NCI-H446 (cell line): ENCODE measurements around the gene SP1.

ENCODE experiments used
- DNase-seq, 2 experiments: peaks; one replicate each; lab custom pipeline; 2025; lab: John Stamatoyannopoulos, UW

The SP1 gene

DNA sequence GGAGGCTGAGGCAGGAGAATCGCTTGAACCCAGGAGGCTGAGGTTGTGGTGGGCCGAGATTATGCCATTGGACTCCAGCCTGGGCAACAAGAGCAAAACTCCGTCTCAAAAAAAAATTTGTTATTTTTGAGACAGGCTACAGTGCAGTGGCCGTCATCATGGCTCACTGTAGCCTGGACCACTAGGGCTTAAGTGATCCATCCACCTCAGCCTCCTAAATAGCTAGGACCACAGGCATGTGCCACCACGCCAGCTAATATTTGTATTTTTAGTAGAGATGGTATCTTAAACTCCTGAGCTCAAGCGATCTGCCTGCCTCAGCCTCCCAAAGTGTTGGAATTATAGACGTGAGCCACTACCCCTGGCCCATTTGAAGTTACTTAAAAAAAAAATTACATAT, 71.0 kb downstream of the SP1 start:
- DNase-seq = no peak

DNA sequence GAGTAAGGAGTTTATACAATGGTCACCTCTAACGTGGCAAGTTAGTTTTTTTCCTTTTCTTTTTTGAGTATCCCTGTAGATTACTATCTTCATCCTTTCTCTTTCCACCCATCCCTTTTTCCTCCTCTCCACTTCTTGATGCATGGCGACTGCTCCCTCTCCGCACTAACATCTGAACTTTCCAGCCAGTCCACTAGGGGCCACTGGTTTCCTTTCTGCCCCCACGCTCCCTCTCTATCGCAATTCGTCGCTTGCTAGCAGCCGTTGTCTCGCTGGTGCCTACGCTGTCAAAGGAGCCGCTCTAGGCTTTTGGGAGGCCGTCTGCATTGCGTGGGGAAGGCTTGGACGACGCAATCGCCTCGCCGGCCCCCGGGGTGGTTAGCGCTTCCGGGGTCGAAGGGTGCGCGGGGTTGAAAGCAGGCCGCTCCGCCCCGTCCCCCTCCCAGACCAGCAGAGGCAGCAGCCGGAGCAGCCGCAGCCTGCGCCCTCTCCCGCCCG, 71.7 kb downstream of the SP1 start, which contains the start of gene PCBP2:
Gene PCBP2, plus strand, starts transcription at position 442 of the 498 bp plus-strand sequence. CDS start 2,699 bp downstream, outside the sequence.
- peak; percentile 97 to 99 for DNase-seq

DNA sequence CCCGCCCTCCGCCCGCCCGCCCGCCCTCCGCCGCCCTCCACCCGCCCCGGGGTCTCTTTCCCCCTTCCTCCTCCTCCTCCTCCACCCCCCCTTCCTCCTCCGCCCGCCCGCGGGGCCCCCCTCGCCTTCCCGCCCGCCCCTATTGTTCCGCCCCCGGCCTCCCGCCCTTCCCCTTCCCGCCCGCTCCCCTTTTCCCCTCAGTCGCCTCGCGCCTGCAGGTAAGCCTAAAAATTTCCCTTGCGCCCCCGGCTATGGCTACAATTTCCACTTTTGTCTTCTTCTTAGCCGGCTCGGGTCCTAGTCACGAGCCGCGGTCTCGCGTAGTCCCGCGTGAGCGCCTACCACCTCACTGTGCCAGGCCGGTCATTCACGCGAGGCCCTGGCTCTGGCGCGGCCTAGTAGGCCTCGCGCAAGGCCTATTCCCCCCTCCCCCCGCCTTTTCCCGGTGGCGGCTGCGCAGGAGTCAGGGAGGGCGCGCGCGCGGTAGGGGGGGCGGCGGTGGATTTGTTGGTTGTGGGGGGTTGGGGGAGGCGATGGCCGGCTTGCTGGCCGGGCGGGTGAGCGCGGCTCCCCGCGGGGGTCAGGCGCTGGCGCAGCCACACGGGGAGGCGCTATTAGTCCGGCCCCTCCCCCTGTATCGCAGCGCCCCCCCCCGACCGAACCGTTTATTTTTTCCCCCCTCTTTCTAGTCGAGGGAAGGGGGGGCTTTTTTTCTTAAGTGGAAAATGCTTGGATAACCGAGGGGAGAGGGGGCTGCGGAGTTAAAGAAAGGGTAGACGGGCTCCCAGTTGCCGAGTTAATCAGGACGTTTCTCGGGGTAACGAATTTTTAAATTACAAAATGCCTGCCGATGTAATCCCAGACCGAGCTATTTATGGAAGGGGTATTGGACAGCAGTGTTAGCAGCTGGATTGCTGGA, 72.4 kb downstream of the SP1 start:
- DNase-seq = peak; percentile 68 to 77

DNA sequence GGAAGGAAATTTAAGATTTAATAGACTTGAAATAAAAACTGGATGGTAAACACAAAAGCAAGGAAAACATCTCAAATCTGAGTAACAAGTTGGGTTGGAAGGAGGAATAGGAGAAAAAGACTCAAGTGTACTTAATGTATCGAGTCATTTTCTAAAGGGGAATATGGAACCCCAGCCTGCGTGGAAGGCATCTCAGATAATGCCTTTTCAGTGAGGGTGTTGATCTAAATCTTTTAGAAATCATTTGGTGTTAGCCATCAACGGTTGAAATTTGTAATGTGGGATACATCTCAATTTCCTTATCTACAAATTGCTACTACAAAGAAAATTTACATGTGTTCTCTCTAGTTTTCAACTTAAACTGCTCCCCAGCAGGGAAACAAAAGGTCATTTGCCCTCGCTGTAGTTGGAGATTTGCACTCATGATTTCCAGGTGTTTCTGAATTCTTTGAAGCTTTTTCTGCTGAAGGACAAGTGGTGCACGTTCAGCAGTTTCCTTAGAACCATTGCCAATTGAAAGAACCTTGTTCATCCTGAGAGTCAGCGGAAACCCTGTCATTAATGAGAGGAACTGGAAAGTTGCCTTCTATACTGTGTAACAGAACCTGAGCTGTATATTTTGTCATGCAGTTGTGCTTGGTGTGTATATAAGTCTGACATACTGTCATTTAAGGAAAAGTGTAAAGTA, 74.1 kb downstream of the SP1 start:
- DNase-seq = no peak

DNA sequence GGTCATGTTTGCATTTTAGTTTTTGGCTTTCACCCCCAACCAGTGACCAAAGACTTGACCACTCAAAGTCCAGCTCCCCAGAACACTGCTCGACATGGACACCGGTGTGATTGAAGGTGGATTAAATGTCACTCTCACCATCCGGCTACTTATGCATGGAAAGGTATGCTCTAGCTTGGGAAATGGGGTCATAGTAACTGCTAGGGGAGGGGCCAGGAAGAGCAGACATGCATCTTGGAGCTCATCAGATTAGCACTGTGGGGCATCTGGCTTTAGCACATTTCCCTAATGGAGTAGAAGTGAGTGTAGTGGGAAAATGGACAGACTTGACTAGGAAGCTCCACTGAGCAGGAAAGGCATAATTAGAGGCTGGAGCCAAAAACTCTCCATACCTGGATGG, 74.7 kb downstream of the SP1 start:
- DNase-seq = no peak

DNA sequence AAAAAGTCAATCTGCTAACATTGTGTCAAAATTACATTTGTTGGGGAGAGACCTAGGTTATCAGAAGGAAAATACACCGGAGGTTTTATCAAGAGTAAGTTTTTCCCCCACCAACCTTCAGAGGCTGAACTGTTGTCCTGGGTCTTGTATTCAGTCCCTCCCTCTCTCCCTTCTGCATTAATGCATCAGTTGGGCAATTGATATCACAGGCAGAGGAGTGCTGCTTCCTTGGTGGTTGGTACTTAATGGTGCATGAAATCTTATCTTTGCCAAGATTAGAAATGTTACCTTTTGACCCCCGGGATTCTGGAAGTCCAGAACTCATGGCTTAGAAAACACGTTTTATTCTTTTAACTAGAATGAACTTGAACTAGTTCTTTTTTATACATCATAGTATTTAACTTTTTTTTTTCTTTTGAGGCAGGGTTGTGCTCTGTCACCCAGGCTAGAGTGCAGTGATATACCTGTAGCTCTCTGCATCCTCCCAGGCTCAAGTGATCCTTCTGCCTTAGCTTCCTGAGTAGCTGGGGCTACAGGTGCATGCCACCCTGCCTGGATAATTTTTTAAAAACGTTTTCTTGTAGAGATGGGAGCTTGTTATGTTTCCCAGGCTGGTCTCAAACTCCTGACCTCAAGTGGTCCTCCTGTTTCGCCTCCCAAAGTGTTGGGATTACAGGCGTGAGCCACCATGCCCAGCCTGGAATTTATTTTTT, 76.8 kb downstream of the SP1 start:
- DNase-seq = no peak

DNA sequence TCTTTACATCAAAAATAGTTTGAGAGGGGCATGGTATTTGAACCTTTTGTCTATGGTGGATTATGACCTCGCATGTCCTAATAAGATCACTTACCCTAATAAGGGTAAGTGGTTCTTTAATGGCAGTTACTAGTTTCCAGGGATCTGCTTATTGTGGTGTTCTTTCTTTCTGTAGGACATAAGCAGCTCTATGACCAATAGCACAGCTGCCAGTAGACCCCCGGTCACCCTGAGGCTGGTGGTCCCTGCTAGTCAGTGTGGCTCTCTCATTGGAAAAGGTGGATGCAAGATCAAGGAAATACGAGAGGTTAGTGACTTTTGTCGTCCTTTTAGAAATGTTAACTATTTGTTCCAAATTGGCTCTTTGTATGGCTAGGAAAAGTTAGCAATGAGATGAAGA, 79.1 kb downstream of the SP1 start:
- DNase-seq = no peak

DNA sequence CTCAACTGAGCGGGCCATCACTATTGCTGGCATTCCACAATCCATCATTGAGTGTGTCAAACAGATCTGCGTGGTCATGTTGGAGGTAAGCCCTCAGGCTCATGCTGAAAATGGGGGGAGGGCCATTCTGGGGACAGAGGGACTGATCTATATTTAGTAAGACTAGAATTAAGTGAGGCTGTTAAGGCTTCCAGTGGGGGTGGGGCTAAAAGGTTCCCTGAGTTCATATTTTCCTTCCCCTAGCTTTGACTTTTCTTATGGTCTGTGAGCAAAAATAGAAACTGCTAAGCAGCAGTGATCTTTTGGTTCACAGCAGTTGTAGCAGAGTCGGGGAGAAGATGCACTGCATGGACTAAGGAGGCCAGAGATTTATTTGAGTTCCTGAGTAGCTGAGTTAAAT, 81.1 kb downstream of the SP1 start:
- DNase-seq = no peak

DNA sequence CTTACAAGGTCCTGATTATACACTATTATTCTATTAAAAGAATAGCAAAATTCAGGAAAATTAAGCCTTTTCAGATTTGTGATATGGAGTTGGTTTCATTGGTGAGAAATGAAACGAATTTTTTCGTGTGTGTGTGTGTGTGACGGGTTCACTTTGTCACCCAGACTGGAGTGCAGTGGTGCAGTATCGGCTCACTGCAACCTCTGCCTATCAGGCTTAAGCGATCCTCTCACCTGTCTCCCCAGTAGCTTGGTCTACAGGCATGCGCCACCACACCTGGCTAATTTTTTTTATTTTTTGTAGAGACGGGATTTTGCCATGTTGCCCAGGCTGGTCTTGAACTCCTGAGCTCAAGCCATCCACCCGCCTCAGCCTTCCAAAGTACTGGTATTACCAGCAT, 81.6 kb downstream of the SP1 start:
- DNase-seq = no peak

DNA sequence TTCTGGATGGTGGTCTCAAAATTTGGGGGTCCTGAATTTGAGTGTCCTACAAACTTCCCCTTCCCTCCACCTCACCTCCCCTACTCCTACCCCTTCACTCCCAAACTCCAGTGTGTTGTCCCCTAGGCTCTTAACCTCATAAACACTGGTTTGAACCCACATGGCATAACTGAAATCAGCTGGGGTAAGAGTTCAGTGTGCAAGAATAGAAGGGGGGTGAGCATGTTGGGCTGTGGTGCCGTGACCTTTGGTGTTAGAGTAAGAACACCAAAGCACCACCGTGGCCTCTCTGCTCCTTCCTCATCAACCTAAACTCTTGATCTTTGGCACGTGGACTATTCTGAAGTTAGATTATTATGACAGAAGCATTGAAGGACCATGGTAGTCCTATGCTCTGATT, 83.0 kb downstream of the SP1 start:
- DNase-seq = no peak

DNA sequence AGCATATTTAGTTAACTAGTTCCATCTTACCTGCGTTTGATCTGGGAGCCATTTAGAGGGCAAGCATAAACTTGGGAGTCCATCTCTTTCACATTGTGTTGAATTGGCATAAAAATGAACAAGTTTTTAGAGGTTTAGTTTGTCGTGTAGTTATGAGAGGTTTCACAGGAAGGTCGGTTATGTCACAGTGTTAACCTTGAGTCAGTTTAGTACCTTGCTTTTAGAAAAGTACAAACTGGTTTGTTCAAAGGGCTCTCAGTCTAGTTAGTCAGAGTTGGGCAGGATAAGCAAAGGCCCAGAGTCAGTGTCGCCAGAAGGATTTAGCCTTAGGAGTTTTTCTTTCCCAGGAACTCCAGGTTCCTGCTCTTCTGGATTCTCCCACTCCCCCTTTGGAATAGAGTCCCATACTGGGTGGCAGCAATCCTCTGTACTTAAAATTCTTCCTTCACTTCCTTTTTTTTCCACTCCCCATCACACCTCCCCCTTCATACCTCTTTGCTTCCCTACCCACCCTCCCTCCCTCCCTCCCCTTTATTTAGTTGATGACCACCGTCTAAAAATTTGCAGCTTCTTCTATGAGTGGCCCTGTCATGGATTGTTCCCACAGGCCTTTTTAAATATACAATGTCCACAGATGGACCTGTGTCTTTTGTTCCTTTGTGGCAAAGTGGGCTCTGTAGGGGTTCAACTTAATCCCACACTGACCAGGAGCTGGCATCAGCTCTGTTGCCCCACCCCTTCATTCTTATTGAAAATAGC, 84.0 kb downstream of the SP1 start:
- no peak for DNase-seq

DNA sequence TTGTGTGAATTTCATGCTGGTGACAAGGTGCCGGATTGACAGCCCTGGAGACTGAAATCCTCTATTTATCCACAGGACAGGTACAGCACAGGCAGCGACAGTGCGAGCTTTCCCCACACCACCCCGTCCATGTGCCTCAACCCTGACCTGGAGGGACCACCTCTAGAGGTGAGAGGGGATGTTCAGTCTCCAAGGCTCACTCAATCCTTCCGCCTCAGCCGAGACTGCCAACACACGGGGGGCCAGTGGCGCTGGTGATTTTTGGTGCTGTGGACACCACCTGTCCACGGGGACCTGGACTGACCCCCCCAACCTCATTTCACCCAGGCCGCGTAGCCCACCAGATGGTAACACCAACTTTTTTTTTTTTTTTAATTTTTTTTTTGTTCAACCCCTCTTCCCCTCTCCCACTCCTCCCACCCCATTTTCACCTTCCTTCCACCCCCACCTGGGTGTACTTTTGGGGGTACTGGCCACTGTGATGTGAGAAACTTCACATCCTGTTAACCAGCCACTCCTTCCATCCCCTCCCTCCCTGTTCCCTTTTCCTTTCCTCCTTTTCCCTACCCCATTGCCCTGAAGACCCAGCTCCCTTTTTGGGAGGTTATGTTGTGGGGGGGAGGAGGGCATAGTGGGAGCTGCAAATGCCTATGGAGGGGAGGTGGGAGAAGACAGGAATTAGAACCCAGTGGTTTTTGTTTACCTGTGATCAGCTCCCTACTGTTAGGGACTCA, 84.9 kb downstream of the SP1 start:
- no peak for DNase-seq

DNA sequence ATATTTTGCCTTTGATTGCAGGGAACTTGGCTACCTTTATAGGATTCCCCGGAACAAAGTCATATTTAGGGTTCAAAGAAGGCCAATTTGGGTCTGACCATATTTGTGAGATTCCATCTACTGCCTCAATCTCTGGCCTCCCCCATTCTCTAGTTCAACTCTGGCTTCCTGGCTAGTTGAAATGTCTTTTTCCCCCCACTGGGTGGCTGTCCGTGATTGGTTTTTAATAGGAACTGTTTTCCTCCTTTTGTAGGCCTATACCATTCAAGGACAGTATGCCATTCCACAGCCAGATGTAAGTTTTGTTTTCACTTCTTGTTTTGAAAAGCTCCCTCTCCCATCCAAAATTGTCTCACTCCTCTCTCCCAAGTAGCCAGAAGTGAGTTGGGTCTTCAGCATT, 85.7 kb downstream of the SP1 start:
- no peak for DNase-seq
